B cell (primary cell): ENCODE data around the gene DHX34. TPM values are rescaled to one million over a fixed set of nuclear protein-coding genes. Genes with fewer than 3 reads are reported as not detected.

ENCODE experiments used
- ATAC-seq: fragments of 200-7000 bp; cut with Tn5 transposase; one replicate; pipeline ENCODE4 v1.10.0; 2021; ENCODE audit warnings: low read depth, mild to moderate bottlenecking, moderate number of reproducible peaks, moderate library complexity
- CTCF ChIA-PET: fragments of 350-600 bp; sonication (Branson Sonifier 250); formaldehyde crosslinking; loops from one replicate; lab custom pipeline; 2021; ENCODE audit warnings: antibody characterized with exemption, inconsistent platforms; lab: Charles Lee
- POLR2A ChIA-PET: fragments of 350-600 bp; sonication (Branson Sonifier 250); formaldehyde crosslinking; loops from one replicate; lab custom pipeline; 2021; ENCODE audit warnings: antibody characterized with exemption; lab: Charles Lee
- DNase-seq: peaks from one replicate; pipeline ENCODE4 v3.0.0; 2013
- H2AFZ ChIP-seq: 2 replicates; pipeline ENCODE4 v1.6.1; 2012; ENCODE audit warnings: mild to moderate bottlenecking, low read depth, low read length; ENCODE audit not compliant: insufficient read depth, poor library complexity, severe bottlenecking
- H3K27ac ChIP-seq, 2 donors: 1 replicate in 1 of 2; 2 replicates in 1 of 2; pipeline ENCODE4 v1.5.1; 2012 to 2013; ENCODE audit warnings: low read length in 2 of 2, mild to moderate bottlenecking in 2 of 2, moderate library complexity in 1 of 2
- H3K27me3 ChIP-seq, 4 experiments: fragments of 200-600 bp in 1 of 4; sonication (generic) in 1 of 4; replicated peaks in 1 of 4; 1 replicate in 2 of 4; 2 replicates in 2 of 4; pipeline versions ENCODE4 v1.6.1 to v1.7.0; 2013 to 2016; ENCODE audit warnings: low read length in 3 of 4, mild to moderate bottlenecking in 2 of 4, mixed read lengths in 1 of 4, moderate library complexity in 1 of 4; ENCODE audit not compliant: insufficient read depth in 4 of 4, control insufficient read depth in 3 of 4; ENCODE audit errors: control extremely low read depth in 1 of 4
- H3K36me3 ChIP-seq, 2 experiments: replicated peaks in 1 of 2; 1 replicate in 1 of 2; 2 replicates in 1 of 2; pipeline versions ENCODE4 v1.6.1 to v1.7.1; 2013; ENCODE audit warnings: low read length in 1 of 2; ENCODE audit not compliant: insufficient read depth in 2 of 2, control insufficient read depth in 1 of 2; ENCODE audit errors: control extremely low read depth in 1 of 2, extremely low read depth in 1 of 2
- H3K4me1 ChIP-seq, 2 donors: fragments of 200-600 bp in 1 of 2; sonication (generic) in 1 of 2; 1 replicate in 1 of 2; 2 replicates in 1 of 2; pipeline versions ENCODE4 v1.5.1 to v1.6.1; 2013 to 2017; ENCODE audit warnings: low read length in 2 of 2; ENCODE audit not compliant: control insufficient read depth in 2 of 2, insufficient read depth in 2 of 2
- H3K4me2 ChIP-seq: replicated peaks from 2 replicates; pipeline ENCODE3; 2012; ENCODE audit warnings: mild to moderate bottlenecking, low read depth, low read length; ENCODE audit not compliant: poor library complexity, severe bottlenecking
- H3K4me3 ChIP-seq, 5 experiments: fragments of 200-600 bp in 1 of 5; sonication (generic) in 1 of 5; 1 replicate in 3 of 5; 2 replicates in 2 of 5; pipeline versions ENCODE4 v1.5.1 to v1.7.0; 2011 to 2016; ENCODE audit warnings: low read length in 4 of 5, mild to moderate bottlenecking in 4 of 5, low read depth in 2 of 5, control low read depth in 1 of 5, moderate library complexity in 1 of 5; ENCODE audit not compliant: insufficient read depth in 1 of 5; ENCODE audit errors: control extremely low read depth in 1 of 5, extremely low read depth in 1 of 5
- H3K79me2 ChIP-seq: fragments of 200-600 bp; sonication (generic); one replicate; pipeline ENCODE4 v1.6.0; 2016; ENCODE audit warnings: low read length; ENCODE audit not compliant: control insufficient read depth, insufficient read depth
- H3K9ac ChIP-seq: fragments of 200-600 bp; sonication (generic); 2 replicates; pipeline ENCODE4 v1.6.1; 2017; ENCODE audit warnings: mild to moderate bottlenecking, low read length, moderate library complexity
- H3K9me3 ChIP-seq, 3 donors: one replicate each; pipeline versions ENCODE4 v1.6.1 to v1.7.1; 2013; ENCODE audit warnings: low read length in 2 of 3; ENCODE audit not compliant: control insufficient read depth in 2 of 3, insufficient read depth in 1 of 3; ENCODE audit errors: control extremely low read depth in 1 of 3
- H4K20me1 ChIP-seq: 2 replicates; pipeline ENCODE4 v1.6.0; 2012; ENCODE audit warnings: mild to moderate bottlenecking, low read length; ENCODE audit not compliant: insufficient read depth, control insufficient read depth, poor library complexity, severe bottlenecking
- H3K27ac Mint-ChIP-seq: one replicate; pipeline ENCODE4 v1.8.0; 2021; ENCODE audit warnings: mixed read lengths
- H3K27me3 Mint-ChIP-seq: one replicate; pipeline ENCODE4 v1.8.0; 2021; ENCODE audit warnings: mixed read lengths
- H3K4me1 Mint-ChIP-seq: one replicate; pipeline ENCODE4 v1.8.0; 2021; ENCODE audit warnings: mixed read lengths
- H3K4me3 Mint-ChIP-seq: one replicate; pipeline ENCODE4 v1.8.0; 2021; ENCODE audit warnings: mixed read lengths
- H3K9me3 Mint-ChIP-seq: one replicate; pipeline ENCODE4 v1.8.0; 2022; ENCODE audit warnings: mixed read lengths; ENCODE audit not compliant: insufficient read depth
- CTCF ChIP-seq: fragments of 200-600 bp; IDR thresholded peaks from one replicate; pipeline ENCODE4 v1.8.0; 2022; ENCODE audit warnings: antibody characterized with exemption, mild to moderate bottlenecking
- EZH2 ChIP-seq: IDR thresholded peaks from 2 replicates; pipeline ENCODE4 v1.6.1; 2012; ENCODE audit warnings: borderline replicate concordance, low read depth, mild to moderate bottlenecking, moderate library complexity, low read length; ENCODE audit not compliant: insufficient read depth, poor library complexity, severe bottlenecking
- WGBS: methylation state at CpG from one replicate; pipeline ENCODE4 v1.1.5; 2013; ENCODE audit warnings: missing lambda C conversion rate; ENCODE audit not compliant: insufficient coverage; 5-methylcytosine and 5-hydroxymethylcytosine counted together
- intact Hi-C: fragments of 100-400 bp; cut with micrococcal nuclease; formaldehyde crosslinking; loops from one replicate; pipeline ENCODE4 v1.10.0; 2022
- polyA plus RNA-seq: library from polyadenylated mRNA; depleted of rRNA; stranded (reverse); fragments of >200 nt; gene quantifications from 2 replicates; pipeline ENCODE4 v1.2.3, GENCODE V29; 2012
- total RNA-seq, 2 donors: library from RNA; stranded (reverse); fragments of 120-200 nt in 1 of 2; gene quantifications; 1 replicate in 1 of 2; 2 replicates in 1 of 2; pipeline versions ENCODE4 v1.2.3 to v1.2.4, GENCODE V29; 2013 to 2022

DHX34 gene
- total and polyA plus RNA-seq, 2 donors (not counting 1 experiment from before 2014, with no cell fraction given) = 25.1 to 31.3 TPM

DNA sequence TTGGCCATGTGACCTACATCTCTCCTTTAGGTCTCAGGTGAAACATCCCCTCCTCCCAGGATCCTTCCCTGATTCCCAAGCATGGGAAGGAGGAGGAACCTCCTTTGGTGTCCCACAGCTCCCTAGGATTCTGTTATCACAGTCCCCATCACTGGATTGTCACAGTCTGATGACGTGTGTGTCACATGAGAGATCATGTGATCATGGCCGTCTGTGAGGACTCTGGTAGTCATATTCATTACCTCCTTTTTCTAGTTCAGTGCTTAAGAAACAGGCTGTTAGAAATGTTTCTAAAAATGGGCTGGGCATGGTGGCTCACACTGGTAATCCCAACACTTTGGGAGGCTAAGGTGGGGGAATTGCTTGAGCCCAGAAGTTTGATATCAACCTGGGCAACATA, 3.0 kb downstream of the DHX34 start:
- Histone ChIP-seq H2AFZ (no peak overlapping the region), H3K79me2 (peaks cover 45% of the 10 kb centered on the region), H3K36me3 (peaks cover 0 to 42% of the 10 kb centered on the region in 2 experiments), H3K4me1 (peaks cover 10 to 16% of the 10 kb centered on the region in 2 donors), H4K20me1 (peaks cover 10% of the 10 kb centered on the region), H3K4me3 (no peak overlapping the region), H3K9me3 (peaks cover 0 to 4% (median 0%) of the 10 kb centered on the region in 3 donors), H3K9ac (no peak overlapping the region), H3K27me3 (no peaks in the 10 kb centered on the region), H3K27ac (no peak overlapping the region), H3K4me2 (no peak overlapping the region)
- ATAC-seq (no peak), DNase-seq (no peak)
- no CpG with 5 or more reads among the region's 2 CpGs for WGBS
- CTCF ChIA-PET = interaction anchor here (1.3 kb wide), 1 partner anchor 63 kb away, joined by 5 read pairs; no protein-coding TSS in a partner anchor
- POLR2A ChIA-PET = interaction anchor here (0.5 kb wide), 1 partner anchor 74 kb away, joined by 6 read pairs; no protein-coding TSS in a partner anchor
- H3K27ac Mint-ChIP-seq = no peak overlapping the region
- intact Hi-C loops = no loop called here
- no peak overlapping the region for H3K4me3 Mint-ChIP-seq
- no peaks in the 10 kb centered on the region for H3K27me3 Mint-ChIP-seq
- no peaks in the 10 kb centered on the region for H3K9me3 Mint-ChIP-seq
- TF ChIP-seq CTCF = no peak
- TF ChIP-seq EZH2 = no peak
- H3K4me1 Mint-ChIP-seq = peaks cover 38% of the 10 kb centered on the region

DNA sequence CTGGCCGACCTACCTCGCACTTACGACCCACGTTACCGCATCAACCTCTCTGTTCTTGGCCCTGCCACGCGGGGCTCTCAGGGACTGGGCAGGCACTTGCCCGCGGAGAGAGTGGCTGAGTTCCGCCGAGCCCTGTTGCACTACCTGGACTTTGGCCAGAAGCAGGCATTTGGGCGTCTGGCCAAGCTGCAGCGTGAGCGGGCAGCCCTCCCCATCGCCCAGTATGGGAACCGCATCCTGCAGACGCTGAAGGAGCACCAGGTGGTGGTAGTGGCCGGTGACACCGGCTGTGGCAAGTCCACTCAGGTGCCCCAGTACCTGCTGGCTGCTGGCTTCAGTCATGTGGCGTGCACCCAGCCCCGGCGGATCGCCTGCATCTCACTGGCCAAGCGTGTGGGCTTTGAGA, 4.2 kb downstream of the DHX34 start:
- TF ChIP-seq EZH2 (no peak), CTCF (no peak)
- DNase-seq = no peak
- CTCF ChIA-PET = no interaction called here
- Histone ChIP-seq H4K20me1 (peaks cover 21% of the 10 kb centered on the region), H2AFZ (no peak overlapping the region), H3K36me3 (peaks cover 0 to 54% of the 10 kb centered on the region in 2 experiments), H3K4me2 (no peak overlapping the region), H3K4me3 (no peak overlapping the region), H3K4me1 (peaks cover 10 to 15% of the 10 kb centered on the region in 2 donors), H3K79me2 (peaks cover 54% of the 10 kb centered on the region), H3K27ac (no peak overlapping the region), H3K9me3 (peaks cover 0 to 7% (median 0%) of the 10 kb centered on the region in 3 donors), H3K9ac (no peak overlapping the region), H3K27me3 (no peaks in the 10 kb centered on the region)
- no peaks in the 10 kb centered on the region for H3K9me3 Mint-ChIP-seq
- ATAC-seq = no peak
- no peak overlapping the region for H3K27ac Mint-ChIP-seq
- peaks cover 36% of the 10 kb centered on the region for H3K4me1 Mint-ChIP-seq
- POLR2A ChIA-PET = no interaction called here
- no peaks in the 10 kb centered on the region for H3K27me3 Mint-ChIP-seq
- 99% methylated on average over 24 of the region's 24 CpGs for WGBS
- intact Hi-C loops = no loop called here
- H3K4me3 Mint-ChIP-seq = no peak overlapping the region
